Kidney (tissue), 14 donors: ENCODE results near the gene INO80E. TPM values are rescaled to one million over a fixed set of nuclear protein-coding genes. Genes with fewer than 3 reads are reported as not detected.

Source experiments
- DNase-seq, 5 donors: peaks; one replicate each; pipeline ENCODE4 v3.0.0-alpha.2; 2013 to 2020
- FAIRE-seq: peaks from 2 replicates; lab custom pipeline; 2012; peaks lifted over from hg19 to GRCh38; lab: Jason Lieb, UNC
- H3K27ac ChIP-seq, 2 donors: one replicate each; pipeline ENCODE4 v1.7.0; 2013; ENCODE audit warnings: low read depth in 2 of 2, low read length in 2 of 2, inconsistent platforms in 1 of 2
- H3K27me3 ChIP-seq: one replicate; pipeline ENCODE4 v1.7.1; 2013; ENCODE audit warnings: low read length, inconsistent platforms; ENCODE audit not compliant: control insufficient read depth, insufficient read depth
- H3K36me3 ChIP-seq, 3 donors: one replicate each; pipeline versions ENCODE4 v1.7.0 to v1.7.1; 2013; ENCODE audit warnings: low read length in 3 of 3, control low read depth in 1 of 3, inconsistent platforms in 1 of 3; ENCODE audit not compliant: insufficient read depth in 3 of 3, control insufficient read depth in 2 of 3
- H3K4me1 ChIP-seq, 3 donors: one replicate each; pipeline versions ENCODE4 v1.7.0 to v1.7.1; 2013; ENCODE audit warnings: low read length in 3 of 3, inconsistent platforms in 1 of 3, low read depth in 1 of 3; ENCODE audit not compliant: control insufficient read depth in 2 of 3, insufficient read depth in 2 of 3
- H3K4me3 ChIP-seq, 3 donors: one replicate each; pipeline versions ENCODE4 v1.7.0 to v1.8.1; 2013; ENCODE audit warnings: low read length in 3 of 3, control low read depth in 1 of 3, inconsistent platforms in 1 of 3
- H3K9ac ChIP-seq, 3 donors: one replicate each; pipeline versions ENCODE4 v1.7.0 to v1.7.1; 2013; ENCODE audit warnings: low read length in 3 of 3, control low read depth in 1 of 3, inconsistent platforms in 1 of 3
- H3K9me3 ChIP-seq, 3 donors: one replicate each; pipeline versions ENCODE4 v1.7.0 to v1.7.1; 2013; ENCODE audit warnings: low read length in 3 of 3, control low read depth in 1 of 3, inconsistent platforms in 1 of 3; ENCODE audit not compliant: control insufficient read depth in 2 of 3, insufficient read depth in 1 of 3
- intact Hi-C: fragments of 100-400 bp; cut with DNase I; formaldehyde crosslinking; loops from one replicate; pipeline ENCODE4 v1.11.1; 2022
- polyA plus RNA-seq: library from polyadenylated mRNA; stranded (reverse); fragments of 350-450 nt; fragmentation: Illumina TruSeq; extraction: RNeasy Lipid Tissue Mini Kit (QIAGEN cat#74804); gene quantifications from one replicate; pipeline ENCODE4 v1.2.3, GENCODE V29; 2014; ENCODE audit warnings: low read depth, low replicate concordance; ENCODE audit not compliant: insufficient read depth
- total RNA-seq: library from RNA; stranded (reverse); fragmentation: NEBNext Ultra II Directional; extraction: Animal tissue kit (Norgen Biotek cat#: 25700); gene quantifications from one replicate; pipeline ENCODE4 v1.2.1, GENCODE V29; 2021
- TF ChIP-seq, protein P1 (sequence below): IDR thresholded peaks from 3 replicates; pipeline ENCODE4 v1.5.1; 2012; ENCODE audit warnings: mild to moderate bottlenecking, moderate library complexity, borderline replicate concordance; ENCODE audit not compliant: insufficient read depth; ENCODE audit errors: extremely low read depth
- donor health status: control.
- donor health status: control.
- donor health status: control.
- donor health status: control.
- donor health status: control.
- donor health status: DM: yes; HTN: yes; CAD: no.
- donor health status: Normal renal cell carcinoma (clear cell type).

Gene INO80E
- total and polyA plus RNA-seq, 2 donors from 2014 or later = 52.7 to 74.1 TPM

DNA sequence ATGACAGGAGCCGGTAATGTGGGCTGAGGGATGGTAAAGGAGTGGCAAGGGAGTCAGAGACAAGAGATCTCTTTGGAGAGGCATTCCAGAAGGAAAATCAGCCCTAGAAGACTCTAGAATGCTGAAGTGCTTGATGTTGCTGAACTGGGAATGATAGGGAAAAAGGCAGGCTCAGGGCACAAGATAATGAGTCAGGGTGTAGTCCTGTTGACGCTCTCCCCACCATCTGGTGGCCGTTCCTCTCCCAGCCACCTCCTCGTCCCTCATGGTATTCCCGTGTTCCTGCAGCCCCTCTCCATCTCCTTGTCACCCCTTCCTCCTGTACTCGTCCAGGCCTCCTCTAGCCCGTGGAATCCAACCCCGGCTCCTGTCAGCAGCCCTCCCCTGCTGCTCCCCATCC, 58.4 kb downstream of the INO80E start:
- intact Hi-C loops = no loop called here
- Histone ChIP-seq H3K9me3 (no peaks in the 10 kb centered on the region), H3K4me1 (peaks cover 0 to 8% (median 4%) of the 10 kb centered on the region in 3 donors), H3K36me3 (no peaks in the 10 kb centered on the region), H3K9ac (no peak overlapping the region), H3K27me3 (no peaks in the 10 kb centered on the region), H3K4me3 (no peak overlapping the region), H3K27ac (no peak overlapping the region)
- FAIRE-seq (no peak), DNase-seq (no peak)
- TF ChIP-seq, protein P1, sequence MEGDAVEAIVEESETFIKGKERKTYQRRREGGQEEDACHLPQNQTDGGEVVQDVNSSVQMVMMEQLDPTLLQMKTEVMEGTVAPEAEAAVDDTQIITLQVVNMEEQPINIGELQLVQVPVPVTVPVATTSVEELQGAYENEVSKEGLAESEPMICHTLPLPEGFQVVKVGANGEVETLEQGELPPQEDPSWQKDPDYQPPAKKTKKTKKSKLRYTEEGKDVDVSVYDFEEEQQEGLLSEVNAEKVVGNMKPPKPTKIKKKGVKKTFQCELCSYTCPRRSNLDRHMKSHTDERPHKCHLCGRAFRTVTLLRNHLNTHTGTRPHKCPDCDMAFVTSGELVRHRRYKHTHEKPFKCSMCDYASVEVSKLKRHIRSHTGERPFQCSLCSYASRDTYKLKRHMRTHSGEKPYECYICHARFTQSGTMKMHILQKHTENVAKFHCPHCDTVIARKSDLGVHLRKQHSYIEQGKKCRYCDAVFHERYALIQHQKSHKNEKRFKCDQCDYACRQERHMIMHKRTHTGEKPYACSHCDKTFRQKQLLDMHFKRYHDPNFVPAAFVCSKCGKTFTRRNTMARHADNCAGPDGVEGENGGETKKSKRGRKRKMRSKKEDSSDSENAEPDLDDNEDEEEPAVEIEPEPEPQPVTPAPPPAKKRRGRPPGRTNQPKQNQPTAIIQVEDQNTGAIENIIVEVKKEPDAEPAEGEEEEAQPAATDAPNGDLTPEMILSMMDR = no peak

DNA sequence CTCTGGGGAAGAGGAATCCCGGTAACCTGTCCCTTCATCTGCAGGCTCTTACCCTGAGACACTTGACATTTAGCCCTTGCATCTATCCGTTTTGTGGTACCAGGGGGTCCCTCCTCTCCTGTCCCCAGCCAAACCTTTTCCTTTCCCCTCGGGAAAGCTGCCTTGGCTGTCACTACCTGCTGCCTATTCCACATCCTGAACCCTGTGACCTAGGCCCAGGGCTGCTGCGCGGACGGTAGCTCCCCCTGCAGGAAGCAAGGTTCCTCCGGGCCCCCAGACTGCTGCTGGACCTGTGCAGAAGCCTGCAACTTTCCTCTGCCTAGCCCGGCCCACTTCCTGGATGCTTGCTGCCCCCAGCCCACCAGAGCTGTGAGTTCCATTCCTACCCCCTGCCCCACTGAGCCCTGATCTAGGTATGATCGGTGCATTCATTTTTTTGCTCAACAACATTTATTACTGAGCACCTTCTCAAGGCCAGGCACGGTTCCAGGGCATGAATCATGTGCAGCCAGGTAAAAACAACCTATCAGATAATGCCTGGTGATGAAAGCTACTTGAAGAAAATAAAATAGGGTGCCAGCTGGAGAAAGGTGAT, 59.0 kb downstream of the INO80E start:
- Histone ChIP-seq H3K9me3 (no peaks in the 10 kb centered on the region), H3K27me3 (no peaks in the 10 kb centered on the region), H3K4me1 (peaks cover 0 to 8% (median 4%) of the 10 kb centered on the region in 3 donors), H3K9ac (no peak overlapping the region), H3K27ac (no peak overlapping the region), H3K36me3 (no peaks in the 10 kb centered on the region), H3K4me3 (no peak overlapping the region)
- intact Hi-C loops = no loop called here
- TF ChIP-seq, protein P1 = peak; percentile 6
- FAIRE-seq (no peak), DNase-seq (peak in 2 of 5 donors; percentile 25 to 61)

Other genes with a start within 250 kb of the INO80E start
- not detected for gene ZG16, start 218.0 kb upstream of the INO80E start, total RNA-seq
- not detected for gene ZG16, start 218.0 kb upstream of the INO80E start, polyA plus RNA-seq
- 32.3 TPM for gene KIF22, start 205.5 kb upstream of the INO80E start, total RNA-seq
- 42.9 TPM for gene KIF22, start 205.5 kb upstream of the INO80E start, polyA plus RNA-seq
- 137 TPM for gene MAZ, start 189.7 kb upstream of the INO80E start, total RNA-seq
- 85.5 TPM for gene MAZ, start 189.7 kb upstream of the INO80E start, polyA plus RNA-seq
- 1.9 TPM for gene PRRT2, start 184.0 kb upstream of the INO80E start, total RNA-seq
- 0.88 TPM for gene PRRT2, start 184.0 kb upstream of the INO80E start, polyA plus RNA-seq
- gene PAGR1, start 180.1 kb upstream of the INO80E start, total RNA-seq = 23.5 TPM
- gene PAGR1, start 180.1 kb upstream of the INO80E start, polyA plus RNA-seq = 30.0 TPM
- 271 TPM for gene MVP, start 175.8 kb upstream of the INO80E start, total RNA-seq
- 123 TPM for gene MVP, start 175.8 kb upstream of the INO80E start, polyA plus RNA-seq
- gene CDIPT, start 133.0 kb upstream of the INO80E start, total RNA-seq = 85.9 TPM
- gene CDIPT, start 133.0 kb upstream of the INO80E start, polyA plus RNA-seq = 148 TPM
- gene SEZ6L2, start 96.7 kb upstream of the INO80E start, total RNA-seq = 32.4 TPM
- gene SEZ6L2, start 96.7 kb upstream of the INO80E start, polyA plus RNA-seq = 9.1 TPM
- 8.9 TPM for gene ASPHD1, start 95.8 kb upstream of the INO80E start, total RNA-seq
- gene ASPHD1, start 95.8 kb upstream of the INO80E start, polyA plus RNA-seq = 6.1 TPM
- 25.8 TPM for gene KCTD13, start 70.0 kb upstream of the INO80E start, total RNA-seq
- 9.9 TPM for gene KCTD13, start 70.0 kb upstream of the INO80E start, polyA plus RNA-seq
- 127 TPM for gene TMEM219, start 34.2 kb upstream of the INO80E start, total RNA-seq
- 288 TPM for gene TMEM219, start 34.2 kb upstream of the INO80E start, polyA plus RNA-seq
- gene TAOK2, start 22.4 kb upstream of the INO80E start, total RNA-seq = 54.3 TPM
- gene TAOK2, start 22.4 kb upstream of the INO80E start, polyA plus RNA-seq = 19.6 TPM
- 16.0 TPM for gene HIRIP3, start 624 bp upstream of the INO80E start, total RNA-seq
- gene HIRIP3, start 624 bp upstream of the INO80E start, polyA plus RNA-seq = 18.7 TPM
- 1.9 TPM for gene DOC2A, start 14.8 kb downstream of the INO80E start, total RNA-seq
- 3.5 TPM for gene DOC2A, start 14.8 kb downstream of the INO80E start, polyA plus RNA-seq
- gene C16orf92, start 27.0 kb downstream of the INO80E start, total RNA-seq = not detected
- gene C16orf92, start 27.0 kb downstream of the INO80E start, polyA plus RNA-seq = not detected
- gene TLCD3B, start 35.0 kb downstream of the INO80E start, total RNA-seq = not detected
- not detected for gene TLCD3B, start 35.0 kb downstream of the INO80E start, polyA plus RNA-seq
- gene ALDOA, start 69.5 kb downstream of the INO80E start, total RNA-seq = 1,017 TPM
- gene ALDOA, start 69.5 kb downstream of the INO80E start, polyA plus RNA-seq = 1,506 TPM
- 78.8 TPM for gene PPP4C, start 79.8 kb downstream of the INO80E start, total RNA-seq
- gene PPP4C, start 79.8 kb downstream of the INO80E start, polyA plus RNA-seq = 107 TPM
- gene TBX6, start 95.7 kb downstream of the INO80E start, total RNA-seq = 1.6 TPM
- gene TBX6, start 95.7 kb downstream of the INO80E start, polyA plus RNA-seq = 0.62 TPM
- 40.0 TPM for gene YPEL3, start 100.0 kb downstream of the INO80E start, total RNA-seq
- gene YPEL3, start 100.0 kb downstream of the INO80E start, polyA plus RNA-seq = 107 TPM
- 3.6 TPM for gene GDPD3, start 117.3 kb downstream of the INO80E start, total RNA-seq
- 17.7 TPM for gene GDPD3, start 117.3 kb downstream of the INO80E start, polyA plus RNA-seq
- gene MAPK3, start 127.0 kb downstream of the INO80E start, total RNA-seq = 77.7 TPM
- 90.0 TPM for gene MAPK3, start 127.0 kb downstream of the INO80E start, polyA plus RNA-seq
- 69.3 TPM for gene CORO1A, start 187.4 kb downstream of the INO80E start, total RNA-seq
- gene CORO1A, start 187.4 kb downstream of the INO80E start, polyA plus RNA-seq = 8.0 TPM
- 77.6 TPM for gene BOLA2B, start 197.4 kb downstream of the INO80E start, total RNA-seq
- 177 TPM for gene BOLA2B, start 197.4 kb downstream of the INO80E start, polyA plus RNA-seq
- 51.3 TPM for gene SLX1A, start 197.6 kb downstream of the INO80E start, total RNA-seq
- gene SLX1A, start 197.6 kb downstream of the INO80E start, polyA plus RNA-seq = 35.4 TPM
- gene SULT1A3, start 203.0 kb downstream of the INO80E start, total RNA-seq = 19.8 TPM
- 31.3 TPM for gene SULT1A3, start 203.0 kb downstream of the INO80E start, polyA plus RNA-seq